Activated CD4-positive, alpha-beta T cell treated with anti-CD3 and anti-CD28 coated beads for 36 hours (primary cell): Measurements from ENCODE around the gene DPH7. TPM values are rescaled to one million over a fixed set of nuclear protein-coding genes. Genes with fewer than 3 reads are reported as not detected.
"Not testable (repeated sequence)": the region's sequence is repeated elsewhere in the genome, so short reads cannot be mapped to it uniquely, and the experiment has no call there.

Experiments used
- ATAC-seq: fragments of 200-7000 bp; cut with Tn5 transposase; one replicate; pipeline ENCODE4 v1.10.0; 2021; ENCODE audit warnings: mild to moderate bottlenecking, moderate library complexity
- CTCF ChIA-PET: fragments of 350-600 bp; sonication (Branson Sonifier 250); formaldehyde crosslinking; loops from one replicate; lab custom pipeline; 2021; ENCODE audit warnings: antibody characterized with exemption; lab: Charles Lee
- POLR2A ChIA-PET: fragments of 350-600 bp; sonication (Branson Sonifier 250); formaldehyde crosslinking; loops from one replicate; lab custom pipeline; 2021; ENCODE audit warnings: antibody characterized with exemption, inconsistent platforms; lab: Charles Lee
- DNase-seq: peaks from one replicate; pipeline ENCODE4 v3.0.0-alpha.2; 2020
- H3K27ac Mint-ChIP-seq: one replicate; pipeline ENCODE4 v1.8.0; 2021; ENCODE audit warnings: mixed read lengths
- H3K27me3 Mint-ChIP-seq: one replicate; pipeline ENCODE4 v1.8.0; 2021; ENCODE audit warnings: mixed read lengths
- H3K36me3 Mint-ChIP-seq: one replicate; pipeline ENCODE4 v1.8.0; 2021; ENCODE audit warnings: low read depth, mixed read lengths
- H3K4me1 Mint-ChIP-seq: one replicate; pipeline ENCODE4 v1.8.0; 2021; ENCODE audit warnings: mixed read lengths
- H3K4me3 Mint-ChIP-seq: one replicate; pipeline ENCODE4 v1.8.0; 2021; ENCODE audit warnings: mild to moderate bottlenecking, moderate library complexity, mixed read lengths
- H3K9me3 Mint-ChIP-seq: one replicate; pipeline ENCODE4 v1.8.0; 2021; ENCODE audit warnings: low read depth, mixed read lengths
- intact Hi-C, 2 experiments: fragments of 100-400 bp; cut with DNase I in 1 of 2; cut with micrococcal nuclease in 1 of 2; formaldehyde crosslinking; loops; one replicate each; pipeline versions ENCODE4 v1.14.2 to v1.15.1; 2022 to 2024; cut with DNase I, micrococcal nuclease
- total RNA-seq, 2 experiments: library from RNA; stranded (reverse); gene quantifications; one replicate each; pipeline ENCODE4 v1.2.3, GENCODE V29; 2021

The DPH7 gene
- total RNA-seq, 2 experiments from 2014 or later: 23.5 to 29.1 TPM

- Mint-ChIP-seq H3K27ac (no peak overlapping the region), H3K27me3 (no peaks in the 10 kb centered on the region), H3K4me3 (no peak overlapping the region), H3K9me3 (no peaks in the 10 kb centered on the region), H3K4me1 (peaks cover 6% of the 10 kb centered on the region), H3K36me3 (peaks cover 19% of the 10 kb centered on the region)
- DNase-seq (no peak), ATAC-seq (no peak)
- intact Hi-C loops: no loop called here
- ChIA-PET POLR2A (no interaction called here), CTCF (no interaction called here)
These were observed 23.5 kb downstream of the DPH7 start for GRCh38 chr9:137555179-137555578.

GRCh38 chr9:137554349-137554748 lies 24.4 kb downstream of the DPH7 start:
- no peak overlapping the region for H3K4me3 Mint-ChIP-seq
- no peaks in the 10 kb centered on the region for H3K9me3 Mint-ChIP-seq
- intact Hi-C loops: no loop called here
- H3K36me3 Mint-ChIP-seq: peaks cover 11% of the 10 kb centered on the region
- no peaks in the 10 kb centered on the region for H3K27me3 Mint-ChIP-seq
- H3K4me1 Mint-ChIP-seq: peaks cover 11% of the 10 kb centered on the region
- no peak for DNase-seq
- no peak overlapping the region for H3K27ac Mint-ChIP-seq
- ChIA-PET POLR2A (no interaction called here), CTCF (no interaction called here)
- no peak for ATAC-seq

GRCh38 chr9:137553654-137554053 lies 25.1 kb downstream of the DPH7 start:
- H3K9me3 Mint-ChIP-seq, DNase-seq, H3K4me3 Mint-ChIP-seq, POLR2A ChIA-PET, H3K27ac Mint-ChIP-seq, ATAC-seq, H3K27me3 Mint-ChIP-seq: not testable (repeated sequence)
- Mint-ChIP-seq H3K36me3 (peaks cover 11% of the 10 kb centered on the region), H3K4me1 (peaks cover 11% of the 10 kb centered on the region)
- CTCF ChIA-PET: interaction anchor here (0.6 to 2.2 kb wide), 2 partner anchors 25 to 48 kb away, joined by 3 to 6 read pairs; partner anchors contain the start of gene DPH7
- intact Hi-C loops: loop anchor here in 1 of 2 experiments (2.0 kb wide), 1 partner anchor 37 kb away; the partner anchor contains the start of gene ZMYND19

- Mint-ChIP-seq H3K9me3 (no peaks in the 10 kb centered on the region), H3K4me1 (peaks cover 11% of the 10 kb centered on the region), H3K27me3 (no peaks in the 10 kb centered on the region), H3K4me3 (peak overlapping the region; percentile 77), H3K36me3 (peaks cover 7% of the 10 kb centered on the region), H3K27ac (peak overlapping the region; percentile 63)
- ATAC-seq (peak; percentile 7), DNase-seq (peak; percentile 53)
- ChIA-PET CTCF (interaction anchor here (0.6 to 2.2 kb wide), 7 partner anchors 12 to 94 kb away, joined by 3 to 6 read pairs (median 3); partner anchors contain the start of gene DPH7), POLR2A (interaction anchor here (0.9 to 1.0 kb wide), 2 partner anchors 38 to 251 kb away, joined by 3 to 5 read pairs; partner anchors contain the start of genes NRARP and ZMYND19)
- intact Hi-C loops: loop anchor here in 1 of 2 experiments (2.0 kb wide), 1 partner anchor 39 kb away; the partner anchor contains the start of gene ZMYND19
These were observed 26.5 kb downstream of the DPH7 start for GRCh38 chr9:137552022-137552768.

DNA sequence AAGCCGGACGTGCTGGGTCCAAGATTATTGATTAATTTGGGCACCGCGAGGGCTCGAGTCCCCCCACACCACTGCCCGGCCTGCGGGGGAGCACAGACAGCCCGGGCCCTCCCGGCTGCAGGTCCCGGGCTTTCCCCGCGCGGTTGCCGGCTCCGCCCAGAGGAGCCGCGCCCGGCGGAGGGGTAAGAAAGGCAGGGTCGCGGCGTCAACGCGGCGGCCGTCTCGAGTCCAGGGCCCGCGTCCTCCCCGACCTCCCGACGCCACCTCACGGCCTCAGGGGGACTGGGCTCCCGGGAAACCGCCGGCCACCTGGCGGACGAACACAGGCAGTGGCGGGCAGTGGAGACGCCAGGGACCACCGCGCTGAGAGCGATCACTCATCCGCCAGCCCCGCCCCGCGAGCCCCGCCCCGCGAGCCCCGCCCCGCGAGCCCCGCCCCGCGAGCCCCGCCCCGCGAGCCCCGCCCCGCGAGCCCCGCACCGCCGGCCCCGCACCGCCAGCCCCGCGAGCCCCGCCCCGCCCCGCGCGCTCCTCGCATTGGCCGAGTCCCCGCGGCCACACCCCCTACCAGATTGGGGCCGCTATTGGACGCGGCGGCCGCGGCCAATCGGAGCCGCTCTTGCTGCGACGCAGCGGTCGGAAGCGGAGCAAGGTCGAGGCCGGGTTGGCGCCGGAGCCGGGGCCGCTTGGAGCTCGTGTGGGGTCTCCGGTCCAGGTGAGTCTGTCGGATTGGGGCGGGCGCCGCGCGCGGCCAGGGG lies 27.3 kb downstream of the DPH7 start, which contains the start of gene MRPL41:
TSS of gene MRPL41 (plus strand) at position 616 of the 758 bp plus-strand sequence. CDS start 203 bp downstream, outside the sequence.
- Mint-ChIP-seq H3K9me3 (no peaks in the 10 kb centered on the region), H3K36me3 (peaks cover 5% of the 10 kb centered on the region), H3K4me1 (peaks cover 11% of the 10 kb centered on the region), H3K27ac (peak within 1 kb of the TSS; percentile 63), H3K4me3 (peak within 1 kb of the TSS; percentile 77), H3K27me3 (no peaks in the 10 kb centered on the region)
- peak; percentile 93 for ATAC-seq
- ChIA-PET CTCF (interaction anchor here (0.6 to 2.2 kb wide), 7 partner anchors 14 to 93 kb away, joined by 3 to 6 read pairs (median 3); partner anchors contain the start of gene DPH7), POLR2A (interaction anchor here (0.9 to 1.0 kb wide), 2 partner anchors 39 to 250 kb away, joined by 3 to 5 read pairs; partner anchors contain the start of genes NRARP and ZMYND19)
- intact Hi-C loops: loop anchor here (1.0 to 2.0 kb wide), 11 partner anchors 17 to 296 kb away; partner anchors contain the start of genes ZMYND19 (in 2 of the 2), ARRDC1 (in 1 of the 2), DPH7 (in 1 of the 2) and EXD3 (in 1 of the 2)
- DNase-seq: peak; percentile 91

DNA sequence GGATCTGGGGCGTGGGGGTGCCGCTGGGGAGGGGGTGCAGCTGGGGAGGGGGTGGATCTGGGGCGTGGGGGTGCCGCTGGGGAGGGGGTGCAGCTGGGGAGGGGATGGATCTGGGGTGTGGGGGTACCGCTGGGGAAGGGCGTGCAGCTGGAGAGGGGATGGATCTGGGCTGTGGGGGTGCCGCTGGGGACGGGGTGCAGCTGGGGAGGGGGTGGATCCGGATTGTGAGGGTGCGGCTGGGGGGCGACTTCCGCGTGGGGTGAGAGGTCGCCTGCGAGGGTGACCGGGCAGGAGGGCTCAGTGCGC lies 27.8 kb downstream of the DPH7 start:
- CTCF ChIA-PET: interaction anchor here (1.3 kb wide), 1 partner anchor 16 kb away, joined by 6 read pairs; no protein-coding TSS in a partner anchor
- intact Hi-C loops: loop anchor here in 1 of 2 experiments (1.0 to 2.0 kb wide), 10 partner anchors 16 to 296 kb away; partner anchors contain the start of genes ARRDC1, DPH7, EXD3 and NELFB
- ATAC-seq, H3K27ac Mint-ChIP-seq, H3K36me3 Mint-ChIP-seq, H3K9me3 Mint-ChIP-seq, H3K27me3 Mint-ChIP-seq, DNase-seq, POLR2A ChIA-PET: not testable (repeated sequence)
- Mint-ChIP-seq H3K4me1 (peaks cover 11% of the 10 kb centered on the region), H3K4me3 (peak overlapping the region; percentile 77)

DNA sequence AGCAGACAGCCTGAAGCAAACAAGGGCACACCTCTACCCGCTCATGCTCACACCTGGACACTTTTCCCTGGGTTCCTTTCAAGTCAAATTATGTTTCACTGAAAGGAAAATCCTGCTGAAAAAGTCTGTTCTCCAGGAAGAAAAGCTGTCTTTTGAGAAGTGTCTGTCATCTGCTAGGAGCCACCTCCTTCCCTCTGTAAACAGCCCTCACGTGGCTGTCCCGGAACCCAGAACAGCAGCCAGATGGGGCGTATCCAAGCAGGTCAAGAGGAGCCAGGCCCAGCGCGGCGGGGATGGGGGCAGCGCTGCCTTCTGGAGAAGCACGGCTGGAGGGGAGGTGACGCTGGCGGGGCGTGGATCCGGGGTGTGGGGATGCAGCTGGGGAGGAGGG lies 28.5 kb downstream of the DPH7 start, which contains the start of gene PNPLA7:
TSS of gene PNPLA7 (minus strand) at position 172 of the 391 bp plus-strand sequence. CDS start 205 bp downstream, outside the sequence.
- DNase-seq (peak; percentile 71), ATAC-seq (peak; percentile 27)
- H3K4me1 Mint-ChIP-seq: peaks cover 11% of the 10 kb centered on the region
- peak within 1 kb of the TSS; percentile 51 for H3K27ac Mint-ChIP-seq
- H3K9me3 Mint-ChIP-seq: no peaks in the 10 kb centered on the region
- H3K36me3 Mint-ChIP-seq: peaks cover 3% of the 10 kb centered on the region
- ChIA-PET CTCF (interaction anchor here (1.3 kb wide), 1 partner anchor 15 kb away, joined by 6 read pairs; no protein-coding TSS in a partner anchor), POLR2A (interaction anchor here (0.6 kb wide), 1 partner anchor 8 kb away, joined by 8 read pairs; no protein-coding TSS in a partner anchor)
- intact Hi-C loops: loop anchor here in 1 of 2 experiments (2.0 kb wide), 1 partner anchor 15 kb away; no protein-coding TSS in a partner anchor
- no peaks in the 10 kb centered on the region for H3K27me3 Mint-ChIP-seq
- peak within 1 kb of the TSS; percentile 77 for H3K4me3 Mint-ChIP-seq

DNA sequence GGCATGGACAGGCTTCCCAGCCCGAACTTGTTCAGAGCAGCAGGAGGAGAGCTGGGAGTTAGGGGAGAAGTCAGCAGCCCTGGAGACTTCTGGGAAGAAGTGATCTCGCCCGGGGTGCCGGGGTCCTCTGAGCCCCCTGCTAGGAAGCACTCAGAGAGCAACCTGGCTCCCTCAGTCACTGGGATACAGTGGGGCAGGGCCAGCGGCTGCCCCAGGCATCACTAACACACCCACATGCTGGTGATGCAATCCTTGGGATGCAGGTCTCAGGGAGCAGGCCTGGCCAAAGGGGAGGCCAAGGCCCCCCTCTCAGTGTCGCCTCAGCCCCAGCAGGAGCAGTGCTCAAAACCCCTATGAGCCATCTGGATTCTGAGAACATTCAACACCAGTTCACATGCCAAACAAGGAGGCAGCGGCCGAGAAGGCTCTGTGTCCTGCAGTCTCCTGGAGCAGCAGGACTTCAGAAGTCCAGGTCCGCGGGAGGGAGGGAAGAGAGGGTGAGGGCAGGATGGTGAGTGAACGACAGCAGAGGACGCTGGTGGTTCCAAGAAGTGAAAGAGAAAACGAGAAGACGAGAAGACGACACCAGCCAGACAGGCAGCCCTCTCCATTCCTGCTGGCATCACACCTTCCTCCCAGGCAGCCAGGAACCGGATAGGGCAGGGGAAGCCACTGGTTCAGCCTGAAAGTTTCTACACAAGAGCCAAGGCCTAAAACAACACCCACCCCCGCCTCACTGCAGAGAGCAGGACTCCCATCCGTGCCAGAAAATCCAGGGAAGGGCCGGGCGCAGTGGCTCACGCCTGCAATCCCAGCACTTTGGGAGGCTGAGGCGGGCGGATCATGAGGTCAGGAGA lies 30.8 kb downstream of the DPH7 start:
- peaks cover 11% of the 10 kb centered on the region for H3K4me1 Mint-ChIP-seq
- H3K4me3 Mint-ChIP-seq: no peak overlapping the region
- no peak for ATAC-seq
- ChIA-PET CTCF (no interaction called here), POLR2A (no interaction called here)
- no peaks in the 10 kb centered on the region for H3K27me3 Mint-ChIP-seq
- H3K27ac Mint-ChIP-seq: no peak overlapping the region
- intact Hi-C loops: no loop called here
- peaks cover 3% of the 10 kb centered on the region for H3K36me3 Mint-ChIP-seq
- DNase-seq: no peak
- H3K9me3 Mint-ChIP-seq: no peaks in the 10 kb centered on the region

GRCh38 chr9:137545123-137545522 lies 33.6 kb downstream of the DPH7 start:
- no peak for DNase-seq
- no peak for ATAC-seq
- POLR2A ChIA-PET: no interaction called here
- Mint-ChIP-seq H3K9me3 (no peaks in the 10 kb centered on the region), H3K27me3 (no peaks in the 10 kb centered on the region), H3K27ac (no peak overlapping the region), H3K36me3 (no peaks in the 10 kb centered on the region), H3K4me3 (no peak overlapping the region), H3K4me1 (peaks cover 5% of the 10 kb centered on the region)
- CTCF ChIA-PET: interaction anchor here (0.6 kb wide), 1 partner anchor 36 kb away, joined by 4 read pairs; no protein-coding TSS in a partner anchor
- intact Hi-C loops: no loop called here

DNA sequence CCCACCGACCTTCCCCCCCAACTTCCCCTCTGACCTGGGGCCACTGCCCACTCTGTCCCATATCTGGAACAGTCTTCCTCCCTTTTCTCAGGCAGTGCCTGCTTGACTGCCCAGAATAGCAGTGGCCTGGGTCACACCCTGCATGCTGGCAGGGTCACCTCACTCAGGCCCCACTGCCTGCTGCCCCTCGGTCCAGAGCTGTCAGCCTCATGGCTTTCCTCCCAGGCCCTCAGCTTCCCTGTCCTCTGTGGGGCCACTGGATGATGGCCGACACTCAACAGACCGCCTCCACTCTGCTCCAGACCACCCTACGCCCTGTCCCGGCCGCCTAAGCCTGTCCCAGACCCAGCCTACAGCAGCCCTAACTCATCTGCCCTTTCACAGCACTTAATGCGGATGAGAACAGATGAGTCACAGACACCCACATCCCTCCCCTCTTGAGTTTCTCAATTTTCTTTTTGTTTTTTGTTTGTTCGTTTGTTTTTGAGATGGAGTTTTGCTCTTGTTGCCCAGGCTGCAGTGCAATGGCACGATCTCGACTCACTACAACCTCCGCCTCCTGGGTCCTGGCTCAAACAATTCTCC lies 34.5 kb downstream of the DPH7 start:
- H3K9me3 Mint-ChIP-seq: no peaks in the 10 kb centered on the region
- intact Hi-C loops: no loop called here
- no peaks in the 10 kb centered on the region for H3K4me1 Mint-ChIP-seq
- no peaks in the 10 kb centered on the region for H3K36me3 Mint-ChIP-seq
- DNase-seq: no peak
- POLR2A ChIA-PET: no interaction called here
- H3K27me3 Mint-ChIP-seq: no peaks in the 10 kb centered on the region
- CTCF ChIA-PET: no interaction called here
- H3K27ac Mint-ChIP-seq: no peak overlapping the region
- ATAC-seq: peak; percentile 36
- H3K4me3 Mint-ChIP-seq: no peak overlapping the region
